Neural cell (in vitro differentiated cells): ENCODE results near the gene HBG1. TPM values are rescaled to one million over a fixed set of nuclear protein-coding genes. Genes with fewer than 3 reads are reported as not detected.

ENCODE experiments used
- H2AFZ ChIP-seq: fragments of 200-600, 300-800 bp; sonication (generic), shearing (Covaris generic); 2 replicates; pipeline ENCODE4 v1.6.0; 2014; ENCODE audit warnings: low read depth, mild to moderate bottlenecking, antibody characterized with exemption, low read length, moderate library complexity
- H3F3A ChIP-seq: fragments of 200-600 bp; shearing (Covaris generic); 2 replicates; pipeline ENCODE4 v1.6.1; 2016; ENCODE audit warnings: mild to moderate bottlenecking, moderate library complexity, mixed read lengths, antibody characterized with exemption, low read length; ENCODE audit not compliant: insufficient read depth, poor library complexity, severe bottlenecking
- H3K27ac ChIP-seq: fragments of 200-600, 300-800 bp; sonication (generic), shearing (Covaris generic); 2 replicates; pipeline ENCODE4 v1.5.1; 2014; ENCODE audit warnings: mild to moderate bottlenecking, low read length, moderate library complexity
- H3K27me3 ChIP-seq: fragments of 300-800, 200-600 bp; sonication (generic), shearing (Covaris generic); 2 replicates; pipeline ENCODE4 v1.6.0; 2014; ENCODE audit warnings: mild to moderate bottlenecking, low read depth, low read length, moderate library complexity; ENCODE audit not compliant: insufficient read depth
- H3K36me3 ChIP-seq: fragments of 300-800, 200-600 bp; sonication (generic), shearing (Covaris generic); 2 replicates; pipeline ENCODE4 v1.5.1; 2014; ENCODE audit warnings: mild to moderate bottlenecking, antibody characterized with exemption, low read length, moderate library complexity; ENCODE audit not compliant: insufficient read depth
- H3K4me2 ChIP-seq: fragments of 300-800, 200-600 bp; sonication (generic), shearing (Covaris generic); 2 replicates; pipeline ENCODE4 v1.6.0; 2014; ENCODE audit warnings: mild to moderate bottlenecking, low read length
- H3K4me3 ChIP-seq: fragments of 300-800, 200-600 bp; sonication (generic), shearing (Covaris generic); 2 replicates; pipeline ENCODE4 v1.5.1; 2014; ENCODE audit warnings: mild to moderate bottlenecking, low read length, moderate library complexity
- H3K79me2 ChIP-seq: fragments of 200-600 bp; shearing (Covaris generic); replicated peaks from 2 replicates; pipeline ENCODE4 v1.6.0; 2014; ENCODE audit warnings: mild to moderate bottlenecking, low read length, moderate library complexity; ENCODE audit not compliant: insufficient read depth
- H3K9ac ChIP-seq: fragments of 300-800, 200-600 bp; sonication (generic), shearing (Covaris generic); 2 replicates; pipeline ENCODE4 v1.6.1; 2016; ENCODE audit warnings: mild to moderate bottlenecking, low read length, mixed read lengths
- H3K9me2 ChIP-seq: fragments of 200-600 bp; shearing (Covaris generic); 2 replicates; pipeline ENCODE4 v1.6.1; 2016; ENCODE audit warnings: mild to moderate bottlenecking, low read length, mixed read lengths; ENCODE audit not compliant: insufficient read depth
- H3K9me3 ChIP-seq: fragments of 200-600, 300-800 bp; sonication (generic), shearing (Covaris generic); 2 replicates; pipeline ENCODE4 v1.6.1; 2016; ENCODE audit warnings: mild to moderate bottlenecking, mixed run types, low read length, moderate library complexity, mixed read lengths
- H4K20me1 ChIP-seq: fragments of 200-600 bp; shearing (Covaris generic); 2 replicates; pipeline ENCODE4 v1.6.1; 2016; ENCODE audit warnings: mild to moderate bottlenecking, mixed run types; ENCODE audit not compliant: insufficient read depth
- EZH2 ChIP-seq: fragments of 200-600, 300-800 bp; shearing (Covaris generic), sonication (generic); IDR thresholded peaks from 2 replicates; pipeline ENCODE4 v1.6.1; 2014; ENCODE audit warnings: antibody characterized with exemption, low read length, borderline replicate concordance, mild to moderate bottlenecking; ENCODE audit not compliant: insufficient read depth, poor library complexity, severe bottlenecking
- MXI1 ChIP-seq: fragments of 450-650 bp; conservative IDR thresholded peaks from 2 replicates; pipeline ENCODE4 v1.6.1; 2014; ENCODE audit warnings: antibody characterized with exemption, mild to moderate bottlenecking; ENCODE audit not compliant: poor library complexity, severe bottlenecking
- POLR2AphosphoS5 ChIP-seq: IDR thresholded peaks from 2 replicates; pipeline ENCODE4 v1.6.1; 2012
- RAD21 ChIP-seq: fragments of 450-650 bp; conservative IDR thresholded peaks from 2 replicates; pipeline ENCODE4 v1.6.1; 2014; ENCODE audit warnings: antibody characterized with exemption, mild to moderate bottlenecking, moderate library complexity
- polyA plus RNA-seq: library from polyadenylated mRNA; depleted of rRNA; stranded (reverse); fragments of >200 nt; gene quantifications from 2 replicates; pipeline ENCODE4 v1.2.3, GENCODE V29; 2014

HBG1 gene
- polyA plus RNA-seq, 1 donor from 2014 or later, result not detected

DNA sequence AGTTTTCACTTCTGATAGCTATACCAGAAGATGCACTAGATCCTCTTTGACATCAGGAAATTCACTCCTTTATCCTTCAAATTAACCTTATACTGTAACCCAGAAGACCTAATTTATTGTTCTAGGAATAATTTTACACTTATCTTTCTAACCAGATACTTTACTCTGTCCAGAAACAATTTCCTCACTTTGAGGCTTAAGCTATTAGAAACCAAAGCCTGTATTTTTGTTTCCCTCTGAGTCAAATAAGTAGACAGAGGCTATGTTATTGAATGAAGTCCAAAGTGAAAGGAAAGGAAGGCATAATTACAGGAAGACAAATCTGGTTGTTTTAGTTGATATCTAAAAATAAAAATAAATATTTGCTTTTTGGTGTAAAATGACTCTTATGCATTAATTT is 51.4 kb downstream of the HBG1 start:
- no peaks in the 10 kb centered on the region for H3K9me2 ChIP-seq
- no peaks in the 10 kb centered on the region for H4K20me1 ChIP-seq
- H3K4me2 ChIP-seq, result no peak overlapping the region
- no peaks in the 10 kb centered on the region for H3K79me2 ChIP-seq
- no peak for TF ChIP-seq RAD21
- no peak for TF ChIP-seq MXI1
- TF ChIP-seq POLR2AphosphoS5, result no peak
- TF ChIP-seq EZH2, result no peak
- no peak overlapping the region for H2AFZ ChIP-seq
- H3K27ac ChIP-seq, result no peak overlapping the region
- H3K27me3 ChIP-seq, result no peaks in the 10 kb centered on the region
- H3K9me3 ChIP-seq, result no peaks in the 10 kb centered on the region
- no peaks in the 10 kb centered on the region for H3F3A ChIP-seq
- H3K36me3 ChIP-seq, result no peaks in the 10 kb centered on the region
- H3K9ac ChIP-seq, result no peak overlapping the region
- no peak overlapping the region for H3K4me3 ChIP-seq

Other genes with a start within 250 kb of the HBG1 start
- gene OR52J3, start 203.3 kb downstream of the HBG1 start, polyA plus RNA-seq, result not detected in 2 replicates
- gene OR52E2, start 190.2 kb downstream of the HBG1 start, polyA plus RNA-seq, result not detected in 2 replicates
- gene OR52E1, start 180.3 kb downstream of the HBG1 start, polyA plus RNA-seq, result not detected in 2 replicates
- gene OR52A5, start 111.5 kb downstream of the HBG1 start, polyA plus RNA-seq, result not detected in 2 replicates
- gene OR52A1, start 95.1 kb downstream of the HBG1 start, polyA plus RNA-seq, result not detected in 2 replicates
- not detected in 2 replicates for gene OR51V1, start 49.2 kb downstream of the HBG1 start, polyA plus RNA-seq
- not detected in 2 replicates for gene HBB, start 22.8 kb downstream of the HBG1 start, polyA plus RNA-seq
- gene HBD, start 15.4 kb downstream of the HBG1 start, polyA plus RNA-seq, result not detected in 2 replicates
- gene HBG2, start 4.9 kb upstream of the HBG1 start, polyA plus RNA-seq, result 1.2 TPM in 1 of 2 replicates, not detected in the other
- not detected in 2 replicates for gene HBE1, start 20.1 kb upstream of the HBG1 start, polyA plus RNA-seq
- gene OR51B4, start 52.1 kb upstream of the HBG1 start, polyA plus RNA-seq, result not detected in 2 replicates
- not detected in 2 replicates for gene OR51B2, start 74.4 kb upstream of the HBG1 start, polyA plus RNA-seq
- not detected in 2 replicates for gene OR51B5, start 93.7 kb upstream of the HBG1 start, polyA plus RNA-seq
- not detected in 2 replicates for gene OR51B6, start 101.7 kb upstream of the HBG1 start, polyA plus RNA-seq
- gene OR51M1, start 134.0 kb upstream of the HBG1 start, polyA plus RNA-seq, result not detected in 2 replicates
- not detected in 2 replicates for gene OR51Q1, start 172.3 kb upstream of the HBG1 start, polyA plus RNA-seq
- not detected in 2 replicates for gene OR51I1, start 191.7 kb upstream of the HBG1 start, polyA plus RNA-seq
- not detected in 2 replicates for gene OR51I2, start 199.5 kb upstream of the HBG1 start, polyA plus RNA-seq
- gene OR52D1, start 238.8 kb upstream of the HBG1 start, polyA plus RNA-seq, result not detected in 2 replicates